ENCODE measurements around the gene STX8. TPM values are rescaled to one million over a fixed set of nuclear protein-coding genes. Genes with fewer than 3 reads are reported as not detected.

STX8 gene
- polyA plus RNA-seq, 1 of the 3 experiments (the other 2 are of a cell fraction): 51.3 TPM

DNA sequence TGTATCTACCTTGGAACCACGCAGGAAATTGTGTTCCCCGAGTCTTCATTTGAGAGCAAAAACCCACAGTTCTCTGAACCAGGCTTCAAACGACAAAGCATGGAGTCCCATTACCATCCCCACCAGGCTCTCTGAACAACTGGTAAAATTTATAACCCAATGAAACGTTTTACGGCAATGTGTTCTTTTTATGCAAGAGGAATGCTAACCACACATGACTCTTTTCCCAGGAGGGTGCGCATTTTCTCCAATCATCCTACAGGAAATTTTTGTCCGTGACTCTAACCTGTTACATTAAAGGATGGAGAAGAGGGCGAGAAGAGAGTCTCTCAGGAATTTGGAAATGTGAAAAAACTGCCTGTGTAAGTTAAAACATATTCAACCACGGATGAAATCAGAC lies 17.8 kb downstream of the STX8 start:
- H3K4me2 ChIP-seq: no peak overlapping the region
- DNase-seq: no peak
- ChIA-PET POLR2A (no interaction called here), CTCF (interaction anchor here (2.3 kb wide), 1 partner anchor 19 kb away, joined by 10 read pairs; the partner anchor contains the start of gene CFAP52)
- H4K20me1 ChIP-seq (ENCODE audit: insufficient read depth): no peaks in the 10 kb centered on the region
- no peaks in the 10 kb centered on the region for H3K9me3 ChIP-seq
- H3K27me3 ChIP-seq (ENCODE audit: insufficient read depth): no peaks in the 10 kb centered on the region
- TF ChIP-seq EZH2phosphoT487 (IDR thresholded peaks at IDR 0.05; ENCODE audit: borderline replicate concordance, low read depth) (no peak), TAF1 (IDR thresholded peaks at IDR 0.05; ENCODE audit: borderline replicate concordance, low read depth, low read length) (no peak), POLR2AphosphoS5 (IDR thresholded peaks at IDR 0.05; ENCODE audit: low read depth, low read length) (no peak), NRF1 (IDR thresholded peaks at IDR 0.05; ENCODE audit: low read depth, low read length) (no peak), MXI1 (IDR thresholded peaks at IDR 0.05; ENCODE audit: low read depth, low read length) (no peak), FOXJ3 (CRISPR knock-in tag; IDR thresholded peaks at IDR 0.05) (no peak), GATA2 (CRISPR knock-in tag; IDR thresholded peaks at IDR 0.05) (no peak), TCF12 (IDR thresholded peaks at IDR 0.05) (no peak)
- TF ChIP-seq, protein P1, sequence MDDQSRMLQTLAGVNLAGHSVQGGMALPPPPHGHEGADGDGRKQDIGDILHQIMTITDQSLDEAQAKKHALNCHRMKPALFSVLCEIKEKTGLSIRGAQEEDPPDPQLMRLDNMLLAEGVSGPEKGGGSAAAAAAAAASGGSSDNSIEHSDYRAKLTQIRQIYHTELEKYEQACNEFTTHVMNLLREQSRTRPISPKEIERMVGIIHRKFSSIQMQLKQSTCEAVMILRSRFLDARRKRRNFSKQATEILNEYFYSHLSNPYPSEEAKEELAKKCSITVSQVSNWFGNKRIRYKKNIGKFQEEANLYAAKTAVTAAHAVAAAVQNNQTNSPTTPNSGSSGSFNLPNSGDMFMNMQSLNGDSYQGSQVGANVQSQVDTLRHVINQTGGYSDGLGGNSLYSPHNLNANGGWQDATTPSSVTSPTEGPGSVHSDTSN (IDR thresholded peaks at IDR 0.05): no peak
- TF ChIP-seq, protein P2, sequence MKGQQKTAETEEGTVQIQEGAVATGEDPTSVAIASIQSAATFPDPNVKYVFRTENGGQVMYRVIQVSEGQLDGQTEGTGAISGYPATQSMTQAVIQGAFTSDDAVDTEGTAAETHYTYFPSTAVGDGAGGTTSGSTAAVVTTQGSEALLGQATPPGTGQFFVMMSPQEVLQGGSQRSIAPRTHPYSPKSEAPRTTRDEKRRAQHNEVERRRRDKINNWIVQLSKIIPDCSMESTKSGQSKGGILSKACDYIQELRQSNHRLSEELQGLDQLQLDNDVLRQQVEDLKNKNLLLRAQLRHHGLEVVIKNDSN (IDR thresholded peaks at IDR 0.05; ENCODE audit: borderline replicate concordance, low read depth): no peak
- H3K36me3 ChIP-seq (replicated peaks in 1 of 2; ENCODE audit: control insufficient read depth in 1 of 2, insufficient read depth in 2 of 2, low read length in 1 of 2): peaks cover 2 to 14% of the 10 kb centered on the region in 2 experiments
- no peaks in the 10 kb centered on the region for H3K9me2 ChIP-seq
- H3K4me3 ChIP-seq (ENCODE audit: low read depth in 2 of 2, low read length in 1 of 2): no peak overlapping the region
- no peaks in the 10 kb centered on the region for H3K4me1 ChIP-seq (ENCODE audit: control insufficient read depth in 1 of 2, insufficient read depth in 2 of 2, low read depth in 1 of 2, low read length in 1 of 2)
- H3F3A ChIP-seq (replicated peaks; ENCODE audit: insufficient read depth): no peaks in the 10 kb centered on the region
- 92% methylated on average over 9 of the region's 9 CpGs for WGBS (ENCODE audit: low lambda C conversion rate)
- peaks cover 19% of the 10 kb centered on the region for H3K79me2 ChIP-seq (ENCODE audit: insufficient read depth)
- no peak overlapping the region for H2AFZ ChIP-seq (ENCODE audit: low read depth)
- no peak overlapping the region for H3K9ac ChIP-seq
- no peak overlapping the region for H3K27ac ChIP-seq (ENCODE audit: low read depth in 2 of 2, low read length in 1 of 2)

DNA sequence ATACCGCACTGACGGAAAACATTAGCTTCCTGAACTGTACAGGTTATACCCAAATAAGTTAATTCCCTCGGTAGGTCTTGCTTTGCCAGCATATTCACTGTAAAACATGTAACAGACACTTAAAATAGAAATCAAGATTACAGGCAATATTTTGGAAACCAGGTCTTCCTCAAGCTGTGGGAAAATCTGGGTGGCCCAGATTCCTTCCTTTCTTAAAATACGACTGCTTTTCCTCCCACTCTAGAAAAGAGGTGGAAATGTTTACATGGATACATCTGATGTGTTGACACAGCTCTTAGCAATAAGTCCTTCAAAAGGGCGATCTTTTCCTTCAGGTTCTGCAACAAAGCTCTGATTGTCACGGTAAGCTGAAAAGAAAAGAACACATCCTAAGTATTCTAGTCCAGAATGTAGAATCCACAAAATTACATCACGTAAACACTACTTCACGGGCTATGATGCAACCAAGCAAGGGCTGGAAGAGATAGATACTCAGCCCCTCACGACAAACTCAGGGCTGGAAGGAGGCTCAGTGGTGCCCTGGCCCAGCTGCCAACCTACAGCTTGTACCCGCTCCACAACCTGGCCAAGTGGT lies 18.4 kb downstream of the STX8 start:
- Histone ChIP-seq H3K4me1 (ENCODE audit: control insufficient read depth in 1 of 2, insufficient read depth in 2 of 2, low read depth in 1 of 2, low read length in 1 of 2) (no peaks in the 10 kb centered on the region), H3K4me2 (no peak overlapping the region), H3K27me3 (ENCODE audit: insufficient read depth) (no peaks in the 10 kb centered on the region), H3K9me2 (no peaks in the 10 kb centered on the region), H3K79me2 (ENCODE audit: insufficient read depth) (peaks cover 19% of the 10 kb centered on the region), H3K9me3 (no peaks in the 10 kb centered on the region), H4K20me1 (ENCODE audit: insufficient read depth) (no peaks in the 10 kb centered on the region), H2AFZ (ENCODE audit: low read depth) (no peak overlapping the region), H3F3A (replicated peaks; ENCODE audit: insufficient read depth) (no peaks in the 10 kb centered on the region), H3K4me3 (ENCODE audit: low read depth in 2 of 2, low read length in 1 of 2) (no peak overlapping the region), H3K36me3 (replicated peaks in 1 of 2; ENCODE audit: control insufficient read depth in 1 of 2, insufficient read depth in 2 of 2, low read length in 1 of 2) (peaks cover 2 to 14% of the 10 kb centered on the region in 2 experiments), H3K9ac (no peak overlapping the region), H3K27ac (ENCODE audit: low read depth in 2 of 2, low read length in 1 of 2) (no peak overlapping the region)
- ChIA-PET CTCF (interaction anchor here (2.3 kb wide), 1 partner anchor 20 kb away, joined by 10 read pairs; the partner anchor contains the start of gene CFAP52), POLR2A (no interaction called here)
- 94% methylated on average over 10 of the region's 10 CpGs for WGBS (ENCODE audit: low lambda C conversion rate)
- TF ChIP-seq, protein P3, sequence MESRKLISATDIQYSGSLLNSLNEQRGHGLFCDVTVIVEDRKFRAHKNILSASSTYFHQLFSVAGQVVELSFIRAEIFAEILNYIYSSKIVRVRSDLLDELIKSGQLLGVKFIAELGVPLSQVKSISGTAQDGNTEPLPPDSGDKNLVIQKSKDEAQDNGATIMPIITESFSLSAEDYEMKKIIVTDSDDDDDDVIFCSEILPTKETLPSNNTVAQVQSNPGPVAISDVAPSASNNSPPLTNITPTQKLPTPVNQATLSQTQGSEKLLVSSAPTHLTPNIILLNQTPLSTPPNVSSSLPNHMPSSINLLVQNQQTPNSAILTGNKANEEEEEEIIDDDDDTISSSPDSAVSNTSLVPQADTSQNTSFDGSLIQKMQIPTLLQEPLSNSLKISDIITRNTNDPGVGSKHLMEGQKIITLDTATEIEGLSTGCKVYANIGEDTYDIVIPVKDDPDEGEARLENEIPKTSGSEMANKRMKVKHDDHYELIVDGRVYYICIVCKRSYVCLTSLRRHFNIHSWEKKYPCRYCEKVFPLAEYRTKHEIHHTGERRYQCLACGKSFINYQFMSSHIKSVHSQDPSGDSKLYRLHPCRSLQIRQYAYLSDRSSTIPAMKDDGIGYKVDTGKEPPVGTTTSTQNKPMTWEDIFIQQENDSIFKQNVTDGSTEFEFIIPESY (IDR thresholded peaks at IDR 0.05; ENCODE audit: borderline replicate concordance, low read depth): no peak
- TF ChIP-seq CTCF (IDR thresholded peaks at IDR 0.05) (no peak), GATA2 (CRISPR knock-in tag; IDR thresholded peaks at IDR 0.05) (no peak), RXRA (IDR thresholded peaks at IDR 0.05; ENCODE audit: borderline replicate concordance, low read depth) (no peak), FOXJ3 (CRISPR knock-in tag; IDR thresholded peaks at IDR 0.05) (no peak), TAF1 (IDR thresholded peaks at IDR 0.05; ENCODE audit: borderline replicate concordance, low read depth, low read length) (no peak), RCOR1 (IDR thresholded peaks at IDR 0.05; ENCODE audit: low read length) (no peak)
- DNase-seq: no peak

All from SK-N-SH (cell line).